HepG2 (cell line): Measurements from ENCODE around the gene WARS2. TPM values are rescaled to one million over a fixed set of nuclear protein-coding genes. Genes with fewer than 3 reads are reported as not detected.

ENCODE experiments used
- ATAC-seq: fragments of 200-7000 bp; cut with Tn5 transposase; 3 replicates; pipeline ENCODE4 v1.9.1; 2020; ENCODE audit warnings: mild to moderate bottlenecking, moderate library complexity
- BruUV-seq: library from RNA; stranded (reverse); fragments of 400-500 nt; replicated peaks from 2 replicates; lab custom pipeline; 2021; lab: Mats Ljungman, UMichigan
- CTCF ChIA-PET: fragments of 300-600 bp; formaldehyde crosslinking; extraction: SDS; loops from one replicate; lab custom pipeline; 2021; ENCODE audit warnings: low total read pairs, inconsistent platforms, low intra/inter-chr PET ratio; lab: Yijun Ruan, JAX
- POLR2A ChIA-PET: fragments of 350-600 bp; sonication (Branson Sonifier 250); formaldehyde crosslinking; loops from one replicate; lab custom pipeline; 2020; ENCODE audit warnings: antibody characterized with exemption, inconsistent platforms; lab: Yijun Ruan, JAX
- DNase-seq: peaks from one replicate; pipeline ENCODE4 v3.0.0-alpha.2; 2015; ENCODE audit warnings: low spot score
- FAIRE-seq: peaks from 3 replicates; lab custom pipeline; 2011; peaks lifted over from hg19 to GRCh38; lab: Jason Lieb, UNC
- H2AFZ ChIP-seq: one replicate; pipeline ENCODE4 v1.6.1; 2011; ENCODE audit warnings: low read length, inconsistent platforms
- H3K27ac ChIP-seq: fragments of 300-600 bp; 3 replicates; pipeline ENCODE4 v1.8.0; 2011; ENCODE audit warnings: mixed run types, mild to moderate bottlenecking, mixed read lengths, low read length, inconsistent platforms; ENCODE audit not compliant: insufficient read depth; ENCODE audit errors: extremely low read length
- H3K27me3 ChIP-seq, 2 experiments: fragments of 200-600 bp in 1 of 2; 2 replicates in 1 of 2; 3 replicates in 1 of 2; pipeline versions ENCODE4 v1.6.0 to v1.8.0; 2011; ENCODE audit warnings: low read length in 2 of 2, mild to moderate bottlenecking in 2 of 2, moderate library complexity in 2 of 2, inconsistent platforms in 1 of 2; ENCODE audit not compliant: insufficient read depth in 2 of 2, control insufficient read depth in 1 of 2
- H3K36me3 ChIP-seq, 2 experiments: fragments of 200-600 bp in 1 of 2; replicated peaks in 1 of 2; 2 replicates in 1 of 2; 3 replicates in 1 of 2; pipeline versions ENCODE4 v1.5.1 to v1.8.0; 2011; ENCODE audit warnings: low read length in 2 of 2, inconsistent platforms in 1 of 2; ENCODE audit not compliant: insufficient read depth in 2 of 2, control insufficient read depth in 1 of 2
- H3K4me1 ChIP-seq: 2 replicates; pipeline ENCODE4 v1.5.1; 2012; ENCODE audit warnings: low read length, inconsistent platforms; ENCODE audit not compliant: insufficient read depth
- H3K4me2 ChIP-seq: 2 replicates; pipeline ENCODE4 v1.6.0; 2011; ENCODE audit warnings: low read depth, low read length, inconsistent platforms
- H3K4me3 ChIP-seq, 3 experiments: fragments of 200-600 bp in 1 of 3; sonication (generic), shearing (Covaris generic) in 1 of 3; replicated peaks in 1 of 3; 2 replicates each; pipeline ENCODE4 v1.5.1; 2011 to 2016; ENCODE audit warnings: low read length in 3 of 3, inconsistent platforms in 2 of 3, low read depth in 2 of 3, mild to moderate bottlenecking in 2 of 3, control low read depth in 1 of 3, mixed read lengths in 1 of 3; ENCODE audit not compliant: insufficient read depth in 1 of 3
- H3K79me2 ChIP-seq: one replicate; pipeline ENCODE4 v1.6.1; 2011; ENCODE audit warnings: low read length, inconsistent platforms; ENCODE audit not compliant: insufficient read depth
- H3K9ac ChIP-seq: 2 replicates; pipeline ENCODE4 v1.6.0; 2011; ENCODE audit warnings: mild to moderate bottlenecking, low read depth, low read length, inconsistent platforms; ENCODE audit not compliant: insufficient read depth
- H3K9me3 ChIP-seq: 2 replicates; pipeline ENCODE4 v1.5.1; 2012; ENCODE audit warnings: mild to moderate bottlenecking, low read length
- H4K20me1 ChIP-seq: 2 replicates; pipeline ENCODE4 v1.6.0; 2011; ENCODE audit warnings: inconsistent platforms, mild to moderate bottlenecking, low read length, moderate library complexity; ENCODE audit not compliant: insufficient read depth
- ARHGAP35 ChIP-seq: sonication (generic); formaldehyde crosslinking; IDR thresholded peaks from 2 replicates; pipeline ENCODE4 v1.9.0; 2022; ENCODE audit warnings: mild to moderate bottlenecking, inconsistent platforms, moderate library complexity, missing genetic modification reagents, borderline replicate concordance
- CENPT ChIP-seq: sonication (generic); formaldehyde crosslinking; IDR thresholded peaks from 2 replicates; pipeline ENCODE4 v1.8.0; 2022; ENCODE audit warnings: low read depth, mild to moderate bottlenecking, moderate library complexity, missing genetic modification reagents
- ELF1 ChIP-seq: sonication (generic); formaldehyde crosslinking; IDR thresholded peaks from 2 replicates; pipeline ENCODE4 v1.4.0; 2020; ENCODE audit warnings: missing genetic modification reagents
- HOXA9 ChIP-seq: sonication (generic); formaldehyde crosslinking; IDR thresholded peaks from 2 replicates; pipeline ENCODE4 v1.8.1; 2022; ENCODE audit warnings: missing genetic modification reagents, mild to moderate bottlenecking, moderate library complexity, borderline replicate concordance
- LRRFIP1 ChIP-seq: sonication (generic); formaldehyde crosslinking; conservative IDR thresholded peaks from 2 replicates; pipeline ENCODE4 v1.4.0; 2020; ENCODE audit warnings: missing genetic modification reagents
- NCOR1 ChIP-seq: fragments of 200-600 bp; sonication (generic); IDR thresholded peaks from 2 replicates; pipeline ENCODE4 v1.7.0; 2017; ENCODE audit warnings: antibody characterized with exemption, low read length, borderline replicate concordance
- NFYC ChIP-seq: IDR thresholded peaks from 2 replicates; pipeline ENCODE4 v1.6.1; 2016; ENCODE audit warnings: missing genetic modification reagents, missing compliant biosample characterization
- RERE ChIP-seq: IDR thresholded peaks from 2 replicates; pipeline ENCODE4 v1.6.1; 2016; ENCODE audit warnings: low read depth, missing genetic modification reagents, missing compliant biosample characterization
- ZBTB49 ChIP-seq: sonication (generic); formaldehyde crosslinking; IDR thresholded peaks from 2 replicates; pipeline ENCODE4 v1.4.0; 2020; ENCODE audit warnings: missing genetic modification reagents, borderline replicate concordance
- ZNF263 ChIP-seq: sonication (generic); formaldehyde crosslinking; IDR thresholded peaks from 2 replicates; pipeline ENCODE4 v1.4.0; 2020; ENCODE audit warnings: missing genetic modification reagents
- ZNF3 ChIP-seq: IDR thresholded peaks from 2 replicates; pipeline ENCODE4 v1.7.0; 2017; ENCODE audit warnings: inconsistent platforms
- ZNF496 ChIP-seq: sonication (generic); formaldehyde crosslinking; IDR thresholded peaks from 2 replicates; pipeline ENCODE4 v1.8.1; 2023; ENCODE audit warnings: mild to moderate bottlenecking, moderate library complexity, missing genetic modification reagents; ENCODE audit not compliant: insufficient replicate concordance
- ZNF749 ChIP-seq: sonication (generic); formaldehyde crosslinking; IDR thresholded peaks from 2 replicates; pipeline ENCODE4 v1.8.0; 2022; ENCODE audit warnings: mild to moderate bottlenecking, missing genetic modification reagents, moderate library complexity, borderline replicate concordance
- WGBS: methylation state at CpG from one replicate; pipeline ENCODE4 v1.1.6; 2017; ENCODE audit warnings: low lambda C conversion rate; 5-methylcytosine and 5-hydroxymethylcytosine counted together
- in situ Hi-C: cut with HindIII; loops from 2 replicates; pipeline ENCODE4 v1.10.0; 2017; ENCODE audit warnings: low pct_unique_long_range_greater_than_20kb; ENCODE audit not compliant: extremely low pct_ligation_motif_present
- intact Hi-C: fragments of 100-400 bp; cut with micrococcal nuclease; formaldehyde crosslinking; loops from one replicate; pipeline ENCODE4 v1.10.0; 2022; ENCODE audit not compliant: unreplicated experiment
- polyA plus RNA-seq, 8 experiments: library from polyadenylated mRNA; depleted of rRNA in 3 of 8; stranded (reverse) in 7 of 8; unstranded in 1 of 8; fragments of >200 nt; fragmentation: Illumina TruSeq in 4 of 8; extraction: Trizol in 4 of 8; gene quantifications; 2 replicates each; pipeline versions ENCODE4 v1.2.1 to v1.2.3, GENCODE V29; 2011 to 2016; ENCODE audit warnings: low read depth in 4 of 8, missing spikeins in 1 of 8, mixed read lengths in 1 of 8; ENCODE audit not compliant: insufficient read depth in 1 of 8
- total RNA-seq, 5 experiments: library from RNA; depleted of rRNA; stranded (reverse); fragments of >200 nt; fragmentation: Illumina TruSeq; extraction: Trizol; gene quantifications; 2 replicates each; pipeline ENCODE4 v1.2.3, GENCODE V29; 2016; ENCODE audit warnings: low read depth in 1 of 5

The WARS2 gene
- total and polyA plus RNA-seq, 2 of the 13 experiments (the other 11 are each of a cell fraction or from before 2014, with no cell fraction given), result 12.4 to 18.8 TPM

GRCh38 chr1:118995312-118996016 lies 145.0 kb downstream of the WARS2 start:
- Histone ChIP-seq H4K20me1 (no peaks in the 10 kb centered on the region), H3K27ac (no peak overlapping the region), H3K4me2 (no peak overlapping the region), H3K79me2 (no peaks in the 10 kb centered on the region), H3K9me3 (no peaks in the 10 kb centered on the region), H3K4me3 (no peak overlapping the region), H3K36me3 (no peaks in the 10 kb centered on the region), H3K27me3 (no peaks in the 10 kb centered on the region; a peak in 1 of 5 replicates), H3K4me1 (no peaks in the 10 kb centered on the region), H3K9ac (no peak overlapping the region), H2AFZ (no peak overlapping the region)
- POLR2A ChIA-PET, result no interaction called here
- no peak for ATAC-seq
- in situ Hi-C loops (no loop called here), intact Hi-C loops (no loop called here)
- 13% methylated on average over 1 of the region's 3 CpGs for WGBS
- FAIRE-seq, result no peak
- no TSS peak for BruUV-seq
- no peak for DNase-seq
- CTCF ChIA-PET, result no interaction called here
- no peak for TF ChIP-seq ZBTB49
- TF ChIP-seq ZNF263 (CRISPR knock-in tag), result no peak
- TF ChIP-seq NCOR1, result no peak
- TF ChIP-seq ZNF749 (CRISPR knock-in tag), result no peak
- no peak for TF ChIP-seq LRRFIP1 (CRISPR knock-in tag)
- TF ChIP-seq ZNF496 (CRISPR knock-in tag), result no peak
- no peak for TF ChIP-seq HOXA9
- TF ChIP-seq CENPT (CRISPR knock-in tag), result no peak
- no peak for TF ChIP-seq NFYC (CRISPR knock-in tag)
- no peak for TF ChIP-seq ZNF3
- TF ChIP-seq ELF1 (CRISPR knock-in tag), result no peak
- no peak for TF ChIP-seq RERE (CRISPR knock-in tag)
- TF ChIP-seq ARHGAP35 (CRISPR knock-in tag), result no peak
